H1 (cell line): ENCODE data around the gene PNPLA4. TPM values are rescaled to one million over a fixed set of nuclear protein-coding genes. Genes with fewer than 3 reads are reported as not detected.

Experiments used
- BCL11A ChIP-seq, 2 experiments: IDR thresholded peaks; one replicate each; pipeline ENCODE4 v1.6.1; 2011; ENCODE audit warnings: low read depth in 2 of 2, low read length in 2 of 2, mild to moderate bottlenecking in 2 of 2
- TBP ChIP-seq: IDR thresholded peaks from 2 replicates; pipeline ENCODE4 v1.6.1; 2011; ENCODE audit warnings: low read depth, low read length, improper control_type of control experiment
- polyA plus RNA-seq, 7 experiments: library from polyadenylated mRNA; depleted of rRNA in 3 of 7; stranded (reverse) in 5 of 7; unstranded in 2 of 7; fragments of >200 nt in 5 of 7; fragments of 200-250 nt in 2 of 7; gene quantifications; 1 replicate in 5 of 7; 2 replicates in 1 of 7; 4 replicates in 1 of 7; pipeline versions ENCODE4 v1.2.1 to v1.2.3, GENCODE V29; 2011 to 2013; ENCODE audit warnings: missing spikeins in 2 of 7, mixed read lengths in 2 of 7
- total RNA-seq: library from RNA; stranded (reverse); fragmentation: NEBNext Ultra II Directional; extraction: Animal tissue kit (Norgen Biotek cat#: 25700); gene quantifications from 2 replicates; pipeline ENCODE4 v1.2.1, GENCODE V29; 2021

Gene PNPLA4
- total and polyA plus RNA-seq, 2 of the 8 experiments (the other 6 are each of a cell fraction or from before 2014, with no cell fraction given): 14.3 to 18.2 TPM

DNA sequence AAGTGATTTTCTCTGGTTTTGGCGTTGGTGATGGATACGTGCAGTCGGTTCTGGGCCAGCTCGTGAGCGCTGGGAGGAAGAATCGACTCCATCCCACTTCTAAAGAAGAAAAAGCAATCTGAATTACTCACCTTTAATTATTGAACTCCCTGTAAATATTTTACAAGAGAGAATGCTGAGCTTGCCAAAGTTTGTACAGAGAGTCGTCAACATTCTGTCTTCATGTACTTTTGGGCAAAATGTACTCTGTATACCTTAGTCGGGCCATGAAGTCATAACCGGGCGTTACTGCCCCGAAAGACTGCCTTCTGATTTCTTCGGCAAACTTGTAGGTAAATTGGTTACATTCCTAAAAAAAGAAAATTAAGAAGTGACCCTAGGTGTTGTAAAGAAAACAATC is 5.5 kb downstream of the PNPLA4 start (continued):
- TF ChIP-seq BCL11A (IDR thresholded peaks at IDR 0.05; ENCODE audit: low read depth in 2 of 2, low read length in 2 of 2) (no peak), TBP (no peak)
